Jurkat, Clone E6-1 (cell line): ENCODE measurements around the gene C19orf12.

ENCODE experiments used
- DNase-seq: peaks from one replicate; pipeline ENCODE4 v3.0.0-alpha.2; 2011; ENCODE audit warnings: low read depth, low spot score
- H3K4me3 ChIP-seq: 2 replicates; pipeline ENCODE4 v1.5.1; 2011; ENCODE audit warnings: mild to moderate bottlenecking, low read length, control low read depth, moderate library complexity

C19orf12 gene

GRCh38 chr19:29702161-29702962 is 12.7 kb downstream of the C19orf12 start:
- H3K4me3 ChIP-seq, result no peak overlapping the region
- DNase-seq, result no peak

GRCh38 chr19:29700498-29700897 is 14.6 kb downstream of the C19orf12 start:
- no peak for DNase-seq
- no peak overlapping the region for H3K4me3 ChIP-seq

GRCh38 chr19:29699861-29700260 is 15.2 kb downstream of the C19orf12 start:
- DNase-seq, result no peak
- no peak overlapping the region for H3K4me3 ChIP-seq

GRCh38 chr19:29697523-29698261 is 17.4 kb downstream of the C19orf12 start:
- no peak overlapping the region for H3K4me3 ChIP-seq
- no peak for DNase-seq

- no peak for DNase-seq
- no peak overlapping the region for H3K4me3 ChIP-seq
Measured at GRCh38 chr19:29696565-29696846, 18.6 kb downstream of the C19orf12 start.

GRCh38 chr19:29695765-29696564 is 19.1 kb downstream of the C19orf12 start:
- H3K4me3 ChIP-seq, result no peak overlapping the region
- no peak for DNase-seq

- no peak overlapping the region for H3K4me3 ChIP-seq
- peak; percentile 45 for DNase-seq
Measured at GRCh38 chr19:29694669-29695627, 20.1 kb downstream of the C19orf12 start.

GRCh38 chr19:29694161-29694560 is 20.9 kb downstream of the C19orf12 start:
- no peak overlapping the region for H3K4me3 ChIP-seq
- no peak for DNase-seq

GRCh38 chr19:29690842-29691241 is 24.2 kb downstream of the C19orf12 start:
- no peak overlapping the region for H3K4me3 ChIP-seq
- DNase-seq, result peak; percentile 69

GRCh38 chr19:29687897-29688728 is 26.9 kb downstream of the C19orf12 start:
- no peak for DNase-seq
- H3K4me3 ChIP-seq, result no peak overlapping the region

- DNase-seq, result no peak
- H3K4me3 ChIP-seq, result no peak overlapping the region
Measured at GRCh38 chr19:29687244-29687896, 27.7 kb downstream of the C19orf12 start.

- H3K4me3 ChIP-seq, result no peak overlapping the region
- DNase-seq, result no peak
Measured at GRCh38 chr19:29686285-29686805, 28.7 kb downstream of the C19orf12 start.

- DNase-seq, result no peak
- H3K4me3 ChIP-seq, result no peak overlapping the region
Measured at GRCh38 chr19:29685326-29685725, 29.7 kb downstream of the C19orf12 start.

- no peak overlapping the region for H3K4me3 ChIP-seq
- no peak for DNase-seq
Measured at GRCh38 chr19:29683009-29683408, 32.1 kb downstream of the C19orf12 start.

- no peak for DNase-seq
- no peak overlapping the region for H3K4me3 ChIP-seq
Measured at GRCh38 chr19:29682236-29682895, 32.7 kb downstream of the C19orf12 start.

GRCh38 chr19:29681422-29682235 is 33.4 kb downstream of the C19orf12 start:
- no peak for DNase-seq
- H3K4me3 ChIP-seq, result no peak overlapping the region
